Colonic mucosa (tissue), 4 donors: ENCODE results near the gene RBPJL. TPM values are rescaled to one million over a fixed set of nuclear protein-coding genes. Genes with fewer than 3 reads are reported as not detected.
A peak's percentile ranks its signal among the peaks of the same experiment; 100 is the strongest.

Source experiments
- DNase-seq: peaks from one replicate; pipeline ENCODE4 v3.0.0-alpha.2; 2020
- H3K27ac ChIP-seq: fragments of 200-600 bp; one replicate; pipeline ENCODE4 v1.8.0; 2021
- H3K27me3 ChIP-seq: fragments of 200-600 bp; one replicate; pipeline ENCODE4 v1.8.0; 2021
- H3K36me3 ChIP-seq: fragments of 200-600 bp; one replicate; pipeline ENCODE4 v1.8.0; 2021
- H3K4me1 ChIP-seq: fragments of 200-600 bp; one replicate; pipeline ENCODE4 v1.8.0; 2021; ENCODE audit warnings: mild to moderate bottlenecking
- H3K4me3 ChIP-seq: fragments of 200-600 bp; one replicate; pipeline ENCODE4 v1.8.0; 2021
- H3K9ac ChIP-seq, 2 donors: one replicate each; pipeline ENCODE4 v1.7.0; 2013; ENCODE audit warnings: control low read depth in 2 of 2, low read depth in 2 of 2, low read length in 2 of 2
- H3K9me3 ChIP-seq: fragments of 200-600 bp; one replicate; pipeline ENCODE4 v1.8.0; 2021
- CTCF ChIP-seq: fragments of 200-600 bp; IDR thresholded peaks from one replicate; pipeline ENCODE4 v1.8.0; 2022; ENCODE audit warnings: antibody characterized with exemption, mild to moderate bottlenecking
- intact Hi-C: fragments of 100-400 bp; cut with DNase I; formaldehyde crosslinking; loops from one replicate; pipeline ENCODE4 v1.14.1; 2022
- total RNA-seq, 2 donors: library from RNA; stranded (reverse); fragmentation: NEBNext Ultra II Directional in 1 of 2; extraction: Animal tissue kit (Norgen Biotek cat#: 25700) in 1 of 2; gene quantifications; one replicate each; pipeline ENCODE4 v1.2.1, GENCODE V29; 2021
- donor health status: healthy.
- donor health status: DM: no; HTN: no; CAD: no.
- donor health status: DM: no; HTN: no; CAD: no.

The RBPJL gene
- total RNA-seq, 2 donors from 2014 or later: 0.74 TPM; not detected in 1

GRCh38 chr20:45359406-45360148, 52.9 kb downstream of the RBPJL start:
- H3K9me3 ChIP-seq: no peaks in the 10 kb centered on the region
- intact Hi-C loops: no loop called here
- no peak overlapping the region for H3K9ac ChIP-seq
- peak; percentile 65 for DNase-seq
- H3K27me3 ChIP-seq: no peaks in the 10 kb centered on the region
- no peaks in the 10 kb centered on the region for H3K36me3 ChIP-seq
- peak overlapping the region; percentile 31 for H3K27ac ChIP-seq
- H3K4me1 ChIP-seq: peaks cover 14% of the 10 kb centered on the region
- no peak overlapping the region for H3K4me3 ChIP-seq
- TF ChIP-seq CTCF: no peak

- no peak overlapping the region for H3K4me3 ChIP-seq
- H3K27ac ChIP-seq: no peak overlapping the region
- DNase-seq: no peak
- H3K36me3 ChIP-seq: no peaks in the 10 kb centered on the region
- no peaks in the 10 kb centered on the region for H3K27me3 ChIP-seq
- H3K9ac ChIP-seq: no peak overlapping the region
- intact Hi-C loops: no loop called here
- H3K4me1 ChIP-seq: peaks cover 14% of the 10 kb centered on the region
- no peaks in the 10 kb centered on the region for H3K9me3 ChIP-seq
- TF ChIP-seq CTCF: no peak
These were observed 55.2 kb downstream of the RBPJL start for GRCh38 chr20:45361793-45362192.

GRCh38 chr20:45362804-45363610, 56.4 kb downstream of the RBPJL start, which contains the start of gene SYS1:
SYS1 (plus strand) TSS chr20:45363156; CDS start chr20:45363532, 376 bp downstream.
- TF ChIP-seq CTCF: peak; percentile 87
- peak within 1 kb of the TSS; percentile 83 to 86 for H3K9ac ChIP-seq
- no peaks in the 10 kb centered on the region for H3K9me3 ChIP-seq
- no peaks in the 10 kb centered on the region for H3K36me3 ChIP-seq
- peak within 1 kb of the TSS; percentile 83 for H3K27ac ChIP-seq
- H3K4me1 ChIP-seq: peaks cover 6% of the 10 kb centered on the region
- H3K27me3 ChIP-seq: no peaks in the 10 kb centered on the region
- intact Hi-C loops: no loop called here
- DNase-seq: peak; percentile 99
- peak within 1 kb of the TSS; percentile 59 for H3K4me3 ChIP-seq

GRCh38 chr20:45363611-45364492, 57.2 kb downstream of the RBPJL start:
- Histone ChIP-seq H3K27me3 (no peaks in the 10 kb centered on the region), H3K4me1 (peaks cover 6% of the 10 kb centered on the region), H3K9ac (peak overlapping the region; percentile 83 to 86), H3K9me3 (no peaks in the 10 kb centered on the region), H3K36me3 (no peaks in the 10 kb centered on the region), H3K4me3 (peak overlapping the region; percentile 59), H3K27ac (peak overlapping the region; percentile 83)
- DNase-seq: peak; percentile 19
- TF ChIP-seq CTCF: no peak
- intact Hi-C loops: no loop called here

- no peak for TF ChIP-seq CTCF
- Histone ChIP-seq H3K27me3 (no peaks in the 10 kb centered on the region), H3K27ac (no peak overlapping the region), H3K4me1 (peaks cover 6% of the 10 kb centered on the region), H3K4me3 (no peak overlapping the region), H3K9me3 (no peaks in the 10 kb centered on the region), H3K9ac (no peak overlapping the region), H3K36me3 (no peaks in the 10 kb centered on the region)
- no peak for DNase-seq
- intact Hi-C loops: loop anchor here (5.0 kb wide), 1 partner anchor 38 kb away; no protein-coding TSS in a partner anchor
These were observed 58.9 kb downstream of the RBPJL start for GRCh38 chr20:45365444-45365970.
